Neutrophil (primary cell): ENCODE measurements around the gene STEAP3.

ENCODE experiments used
- H3K27ac ChIP-seq: fragments of 200-600 bp; sonication (generic); 2 replicates; pipeline ENCODE4 v1.5.1; 2016; ENCODE audit warnings: mild to moderate bottlenecking, moderate library complexity
- H3K27me3 ChIP-seq: fragments of 200-600 bp; sonication (generic); 2 replicates; pipeline ENCODE4 v1.6.0; 2016; ENCODE audit warnings: mild to moderate bottlenecking
- H3K36me3 ChIP-seq: fragments of 200-600 bp; sonication (generic); 2 replicates; pipeline ENCODE4 v1.5.1; 2017
- H3K4me1 ChIP-seq, 2 experiments: fragments of 200-600 bp in 1 of 2; sonication (generic) in 1 of 2; 1 replicate in 1 of 2; 2 replicates in 1 of 2; pipeline versions ENCODE4 v1.5.1 to v1.6.1; 2013 to 2016; ENCODE audit warnings: low read depth in 1 of 2, low read length in 1 of 2, mild to moderate bottlenecking in 1 of 2, moderate library complexity in 1 of 2; ENCODE audit not compliant: control insufficient read depth in 1 of 2, insufficient read depth in 1 of 2
- H3K4me3 ChIP-seq, 2 experiments: fragments of 200-600 bp in 1 of 2; sonication (generic) in 1 of 2; 1 replicate in 1 of 2; 2 replicates in 1 of 2; pipeline ENCODE4 v1.5.1; 2013 to 2016; ENCODE audit warnings: low read depth in 1 of 2, low read length in 1 of 2, mild to moderate bottlenecking in 1 of 2, moderate library complexity in 1 of 2
- H3K9me3 ChIP-seq: fragments of 200-600 bp; sonication (generic); 2 replicates; pipeline ENCODE4 v1.5.1; 2016
- CTCF ChIP-seq: fragments of 200-600 bp; sonication (generic); IDR thresholded peaks from 2 replicates; pipeline ENCODE4 v1.5.1; 2016; ENCODE audit warnings: antibody characterized with exemption

The STEAP3 gene

GRCh38 chr2:119195887-119196286 lies 27.7 kb upstream of the STEAP3 start:
- H3K27ac ChIP-seq, result no peak overlapping the region
- no peaks in the 10 kb centered on the region for H3K9me3 ChIP-seq
- no peaks in the 10 kb centered on the region for H3K36me3 ChIP-seq
- H3K27me3 ChIP-seq, result peaks cover 43% of the 10 kb centered on the region
- no peak overlapping the region for H3K4me3 ChIP-seq
- no peak for TF ChIP-seq CTCF
- H3K4me1 ChIP-seq, result no peaks in the 10 kb centered on the region

GRCh38 chr2:119196301-119197125 lies 27.1 kb upstream of the STEAP3 start:
- H3K27me3 ChIP-seq, result peaks cover 43% of the 10 kb centered on the region
- no peaks in the 10 kb centered on the region for H3K36me3 ChIP-seq
- H3K4me1 ChIP-seq, result no peaks in the 10 kb centered on the region
- no peaks in the 10 kb centered on the region for H3K9me3 ChIP-seq
- no peak overlapping the region for H3K4me3 ChIP-seq
- H3K27ac ChIP-seq, result no peak overlapping the region
- TF ChIP-seq CTCF, result no peak

- H3K27ac ChIP-seq, result no peak overlapping the region
- H3K9me3 ChIP-seq, result no peaks in the 10 kb centered on the region
- no peak overlapping the region for H3K4me3 ChIP-seq
- no peaks in the 10 kb centered on the region for H3K4me1 ChIP-seq
- H3K27me3 ChIP-seq, result peaks cover 43% of the 10 kb centered on the region
- TF ChIP-seq CTCF, result no peak
- no peaks in the 10 kb centered on the region for H3K36me3 ChIP-seq
Observed at GRCh38 chr2:119197126-119197405, 26.6 kb upstream of the STEAP3 start.

- no peaks in the 10 kb centered on the region for H3K36me3 ChIP-seq
- H3K4me3 ChIP-seq, result no peak overlapping the region
- TF ChIP-seq CTCF, result no peak
- peaks cover 43% of the 10 kb centered on the region for H3K27me3 ChIP-seq
- no peak overlapping the region for H3K27ac ChIP-seq
- no peaks in the 10 kb centered on the region for H3K4me1 ChIP-seq
- no peaks in the 10 kb centered on the region for H3K9me3 ChIP-seq
Observed at GRCh38 chr2:119197529-119198239, 25.9 kb upstream of the STEAP3 start.

GRCh38 chr2:119198240-119198840 lies 25.3 kb upstream of the STEAP3 start:
- no peak overlapping the region for H3K4me3 ChIP-seq
- no peak overlapping the region for H3K27ac ChIP-seq
- H3K27me3 ChIP-seq, result peaks cover 43% of the 10 kb centered on the region
- H3K36me3 ChIP-seq, result no peaks in the 10 kb centered on the region
- no peaks in the 10 kb centered on the region for H3K9me3 ChIP-seq
- H3K4me1 ChIP-seq, result no peaks in the 10 kb centered on the region
- no peak for TF ChIP-seq CTCF
